ENCODE data around the gene DLG2.
"Not testable (repeated sequence)": the region's sequence is repeated elsewhere in the genome, so short reads cannot be mapped to it uniquely, and the experiment has no call there.

DLG2 gene

DNA sequence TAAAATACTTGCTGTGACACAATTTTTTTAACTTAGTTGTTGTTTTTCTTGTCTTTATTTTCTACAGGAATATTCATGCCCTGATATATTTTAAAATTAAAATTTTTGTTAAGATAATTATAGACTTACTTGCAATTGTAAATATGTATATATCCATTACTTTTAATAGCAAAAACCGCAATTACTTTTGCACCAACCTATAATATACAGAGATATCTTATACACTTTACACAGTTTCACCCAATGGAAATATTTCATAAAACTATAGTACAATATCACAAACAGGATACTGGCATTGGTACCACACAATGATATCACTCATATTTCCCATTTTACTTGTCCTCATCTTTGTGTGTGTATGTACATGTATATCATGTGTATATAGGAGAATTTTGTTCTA is 188.8 kb downstream of the DLG2 start:
- no peak for DNase-seq

DNA sequence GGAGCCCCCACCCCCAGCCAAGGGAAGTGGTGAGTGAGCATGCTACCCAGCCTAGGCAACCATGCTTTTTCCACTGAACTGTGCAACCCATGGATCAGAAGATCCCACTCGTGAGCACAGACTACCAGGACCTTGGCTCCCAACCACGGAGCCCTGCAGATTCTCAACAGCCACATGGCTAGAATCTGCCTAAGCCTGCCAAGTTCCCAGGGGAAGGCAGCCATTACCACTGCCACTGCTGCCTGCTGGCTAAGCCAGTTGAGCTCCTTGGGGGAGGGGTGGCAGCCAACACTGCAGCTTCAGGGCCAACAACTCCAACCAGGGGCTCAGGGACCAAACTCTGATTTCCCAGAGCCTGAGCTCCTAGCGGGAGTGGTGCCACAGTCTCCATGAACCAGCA is 195.8 kb downstream of the DLG2 start:
- no peak for DNase-seq

DNA sequence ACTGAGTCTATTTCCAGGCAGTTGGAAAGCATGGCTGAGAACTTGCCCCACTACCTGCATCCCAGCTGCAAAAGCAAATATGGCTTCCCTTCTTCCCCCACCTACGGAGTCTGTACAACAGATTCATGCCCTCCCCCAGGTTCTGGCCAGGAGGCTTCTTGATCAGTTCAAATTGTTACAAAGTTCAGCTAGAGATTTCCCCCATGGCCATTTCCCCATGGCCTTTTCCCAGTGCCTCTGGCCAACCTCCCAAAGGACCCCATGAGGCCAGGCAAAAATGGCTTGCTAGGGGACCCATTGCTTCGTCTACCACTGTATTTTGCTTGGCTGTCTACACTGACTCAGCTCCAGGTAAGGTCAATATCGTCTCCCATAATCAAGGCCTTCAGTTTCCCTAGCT is 203.3 kb downstream of the DLG2 start:
- DNase-seq = no peak

DNA sequence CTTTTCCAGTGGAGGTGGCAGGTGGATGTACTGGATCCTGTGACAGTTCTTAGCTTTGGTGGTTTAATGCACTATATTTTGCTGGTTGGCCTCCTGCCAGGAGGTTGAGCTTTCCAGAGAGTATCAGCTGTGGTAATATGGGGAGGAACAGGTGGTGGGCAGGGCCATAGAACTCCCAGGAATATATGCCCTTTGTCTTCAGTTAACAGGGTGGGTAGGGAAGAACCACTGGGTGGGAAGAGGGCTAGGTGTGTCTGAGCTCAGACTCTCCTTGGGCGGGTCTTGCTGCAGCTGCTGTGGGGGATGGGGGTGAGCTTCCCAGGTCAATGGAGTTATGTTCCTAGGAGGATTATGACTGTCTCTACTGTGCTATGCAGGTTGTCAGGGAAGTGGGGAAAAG is 203.8 kb downstream of the DLG2 start:
- DNase-seq = no peak

DNA sequence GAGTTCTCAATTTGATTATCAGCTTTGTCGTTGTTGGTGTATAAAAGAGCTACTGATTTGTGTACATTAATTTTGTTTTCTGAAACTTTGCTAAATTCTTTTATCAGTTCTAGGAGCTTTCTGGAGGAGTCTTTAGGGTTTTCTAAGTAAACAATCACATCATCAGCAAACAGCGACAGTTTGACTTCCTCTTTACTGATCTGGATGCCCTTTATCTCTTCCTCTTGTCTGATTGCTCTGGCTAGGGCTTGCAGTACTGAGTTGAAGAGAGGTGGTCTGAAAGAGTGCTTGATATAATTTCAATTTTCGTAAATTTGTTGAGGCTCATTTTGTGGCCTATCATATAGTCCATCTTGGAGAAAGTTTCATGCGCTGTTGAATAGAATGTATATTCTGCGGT is 213.0 kb downstream of the DLG2 start:
- DNase-seq = no peak

DNA sequence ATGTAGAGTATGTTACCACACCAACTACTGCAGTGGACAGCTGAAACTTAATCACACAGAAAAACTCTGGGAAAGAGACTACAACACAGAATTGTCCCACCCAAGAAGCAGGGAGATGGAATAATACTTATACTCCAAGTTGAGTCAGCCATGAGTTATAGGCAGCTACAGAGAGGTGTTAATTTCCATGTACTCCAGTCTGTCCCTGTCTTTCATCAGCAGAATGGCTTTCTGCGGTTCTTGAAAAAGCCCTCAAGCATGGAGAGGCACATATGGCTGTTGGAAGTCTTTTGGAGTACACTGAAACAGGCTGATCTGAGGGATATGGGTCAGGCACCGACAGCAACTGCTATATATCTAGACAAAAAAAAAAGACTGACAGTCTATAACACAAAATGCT is 219.5 kb downstream of the DLG2 start:
- no peak for DNase-seq

DNA sequence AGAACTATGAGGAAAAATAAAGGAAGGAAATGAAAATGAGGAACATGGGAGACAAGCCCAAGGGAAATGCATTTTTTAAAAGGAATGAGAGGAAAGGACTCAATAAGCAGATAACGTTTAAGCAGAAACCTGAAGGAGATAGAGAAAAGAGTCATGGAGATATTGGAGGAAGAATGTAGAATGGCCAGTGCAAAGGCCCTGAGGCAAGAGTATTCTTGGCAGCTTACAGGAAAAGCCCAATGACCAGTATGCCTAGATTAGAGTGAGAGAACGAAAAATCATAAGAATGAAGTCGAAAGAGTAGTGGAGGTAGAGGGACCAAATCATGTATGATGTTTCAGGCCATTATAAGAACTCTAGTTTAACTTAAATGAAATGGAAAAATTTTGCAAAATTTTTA is 220.3 kb downstream of the DLG2 start:
- no peak for DNase-seq

DNA sequence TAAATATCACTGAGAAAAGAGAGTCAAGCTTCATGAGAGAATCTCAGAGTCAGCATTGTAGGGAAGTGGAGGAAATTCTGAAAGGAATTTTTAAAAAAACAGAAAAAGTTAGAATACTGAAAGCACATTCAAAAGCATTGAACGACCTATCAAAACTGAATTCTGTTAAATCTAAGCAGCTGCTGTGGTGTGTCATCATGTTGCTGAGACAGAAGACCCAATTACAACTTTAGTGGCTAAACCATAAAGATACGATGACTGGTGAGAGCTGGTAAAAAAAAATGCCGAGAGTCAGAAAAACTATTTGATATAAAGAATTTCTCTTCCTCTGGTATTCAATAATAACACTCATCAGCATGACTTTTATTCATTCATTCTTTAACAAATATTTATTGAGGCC is 220.8 kb downstream of the DLG2 start:
- no peak for DNase-seq

DNA sequence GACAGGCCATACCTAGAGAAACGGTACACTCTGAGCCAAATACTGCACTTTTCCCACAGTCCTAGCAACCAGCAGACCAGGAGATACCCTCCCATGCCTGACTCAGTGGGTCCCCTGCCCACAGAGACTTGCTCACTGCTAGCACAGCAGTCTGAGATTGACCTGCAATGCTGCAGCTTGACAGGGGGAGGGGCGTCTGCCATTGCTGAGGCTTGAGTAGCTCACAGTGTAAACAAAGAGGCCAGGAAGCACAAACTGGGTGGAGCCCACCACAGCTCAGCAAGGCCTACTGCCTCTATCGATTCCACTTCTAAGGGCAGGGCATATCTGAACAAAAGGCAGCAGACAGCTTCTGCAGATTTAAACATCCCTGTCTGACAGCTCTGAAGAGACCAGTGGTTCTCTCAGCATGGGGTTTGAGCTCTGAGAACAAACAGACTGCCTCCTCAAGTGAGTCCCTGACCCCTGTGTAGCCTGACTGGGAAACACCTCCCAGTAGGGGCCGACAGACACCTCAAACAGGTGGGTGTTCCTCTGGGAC is 231.6 kb downstream of the DLG2 start:
- not testable (repeated sequence) for DNase-seq

DNA sequence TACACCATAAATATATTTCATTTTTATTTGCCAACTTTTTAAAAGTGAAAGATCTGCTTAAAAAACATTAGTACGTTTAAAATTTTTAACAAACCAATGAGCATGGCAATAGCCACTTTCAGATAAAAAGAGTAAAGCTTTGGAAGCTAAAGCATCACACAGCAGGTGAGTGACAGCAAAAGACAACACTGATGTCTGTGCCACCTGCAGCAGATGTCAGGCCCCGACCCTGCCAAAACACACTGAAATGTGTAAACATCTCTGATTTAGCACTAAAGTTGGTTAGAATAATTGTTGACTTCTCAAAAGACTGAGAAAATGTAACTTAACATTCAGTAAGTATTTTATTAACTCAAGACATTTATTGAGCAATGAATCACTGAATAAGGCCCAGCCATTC is 232.9 kb downstream of the DLG2 start:
- no peak for DNase-seq

DNA sequence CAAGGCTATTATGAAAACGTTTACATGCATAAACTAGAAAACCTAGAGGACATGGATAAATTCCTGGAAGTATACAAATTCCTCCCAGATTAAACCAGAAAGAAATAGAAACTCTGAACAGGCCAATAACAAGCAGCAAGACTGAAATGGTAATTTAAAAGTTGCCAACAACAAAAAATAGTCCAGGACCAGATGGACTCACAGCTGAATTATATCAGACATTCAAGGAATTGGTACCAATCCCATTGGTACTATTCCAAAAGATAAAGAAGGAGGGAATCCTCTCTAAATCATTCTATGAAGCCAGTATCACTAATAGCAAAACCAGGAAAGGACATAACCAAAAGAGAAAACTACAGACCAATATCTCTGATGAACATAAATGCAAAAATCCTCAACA is 236.0 kb downstream of the DLG2 start:
- no peak for DNase-seq

DNA sequence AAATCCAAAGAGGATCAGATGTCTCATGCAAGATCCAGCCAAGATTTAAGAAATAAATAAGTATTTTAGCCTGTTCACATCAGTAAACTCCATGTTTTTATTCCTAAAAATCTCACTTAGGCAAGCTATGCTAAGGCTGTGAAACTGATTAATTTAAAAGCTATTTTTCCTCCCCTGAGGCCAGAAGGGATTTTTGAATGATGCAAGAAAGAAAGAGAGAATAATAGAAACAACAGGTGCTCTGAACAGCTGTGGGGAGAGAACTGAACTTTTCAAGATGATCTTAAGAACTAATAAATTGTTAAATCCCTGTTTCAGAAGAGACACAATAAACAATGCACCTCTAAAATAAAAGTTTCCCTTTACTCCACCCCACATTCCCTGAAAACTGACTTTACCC is 241.6 kb downstream of the DLG2 start:
- no peak for DNase-seq

DNA sequence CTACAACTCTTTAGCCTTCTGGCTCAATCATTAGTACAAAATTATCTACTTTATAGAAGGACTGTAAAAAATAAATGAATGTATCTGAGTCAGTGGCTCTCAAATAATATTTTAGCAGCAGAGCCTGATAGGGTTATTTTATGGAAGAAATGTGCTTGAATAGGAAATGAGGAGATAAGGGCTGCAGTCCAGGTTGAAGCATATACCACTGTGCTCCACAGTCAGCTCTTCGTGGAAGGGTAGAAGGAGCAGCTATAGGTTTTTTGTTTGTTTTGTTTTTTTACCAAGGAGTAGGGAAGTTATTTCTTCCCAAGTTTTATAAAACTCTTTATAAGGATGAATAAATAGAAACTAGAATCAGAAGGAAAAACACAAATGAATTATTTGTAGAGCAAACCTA is 242.0 kb downstream of the DLG2 start:
- DNase-seq = no peak

DNA sequence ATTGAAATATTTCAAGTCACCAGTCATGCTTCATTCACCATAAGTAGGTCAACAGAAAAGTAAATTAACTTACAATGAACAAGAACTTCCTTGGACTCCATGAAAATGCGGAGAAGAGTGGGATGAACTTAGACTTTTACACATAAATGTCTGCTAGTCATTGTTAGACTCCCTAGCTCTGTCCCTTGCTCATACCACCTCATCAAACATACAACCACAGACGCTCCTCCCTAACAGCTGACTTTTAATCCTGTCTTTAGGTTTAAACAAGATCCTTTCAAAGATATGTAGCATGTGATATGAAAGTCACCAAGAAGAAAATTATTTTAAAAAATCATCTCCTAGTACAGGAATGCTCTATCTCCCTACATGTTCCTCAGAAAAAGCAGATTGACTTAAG is 248.1 kb downstream of the DLG2 start:
- DNase-seq = no peak

DNA sequence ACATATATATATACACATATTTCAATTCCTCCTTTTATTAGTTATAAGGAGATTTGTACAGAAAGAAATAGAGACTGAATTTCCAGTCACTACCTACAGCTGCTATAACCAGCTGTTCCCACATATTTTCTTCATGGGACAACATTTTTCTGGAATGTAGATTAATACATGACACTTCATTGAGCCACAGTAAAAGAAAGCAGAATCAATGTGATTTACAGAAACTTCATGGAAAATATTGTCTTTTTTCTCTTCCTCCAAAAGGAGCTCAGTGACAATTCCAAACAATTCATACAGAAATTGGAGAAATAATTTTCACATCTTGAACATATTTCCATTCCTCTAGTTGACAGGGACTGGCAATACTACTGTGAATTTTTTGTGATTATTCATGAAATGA is 249.2 kb downstream of the DLG2 start:
- no peak for DNase-seq

DNA sequence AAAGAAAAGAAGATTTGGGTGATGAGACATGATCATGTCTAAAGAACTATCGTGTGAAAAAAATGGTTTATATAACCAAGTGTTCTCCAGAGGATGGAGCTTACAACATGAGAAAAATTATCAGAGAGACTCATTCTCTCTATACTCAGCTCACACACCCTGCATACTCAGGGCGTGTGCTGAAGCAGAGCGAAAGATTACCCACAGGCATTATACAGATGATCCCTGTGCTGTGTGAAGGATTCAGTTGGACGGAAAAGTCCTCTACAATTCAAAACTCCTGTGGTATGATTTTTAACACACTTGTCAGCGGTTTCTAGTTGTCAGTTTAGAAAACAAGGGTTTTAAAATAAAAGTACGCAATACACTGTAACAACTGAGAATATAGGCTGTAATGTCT is 267.3 kb downstream of the DLG2 start:
- DNase-seq = no peak

DNA sequence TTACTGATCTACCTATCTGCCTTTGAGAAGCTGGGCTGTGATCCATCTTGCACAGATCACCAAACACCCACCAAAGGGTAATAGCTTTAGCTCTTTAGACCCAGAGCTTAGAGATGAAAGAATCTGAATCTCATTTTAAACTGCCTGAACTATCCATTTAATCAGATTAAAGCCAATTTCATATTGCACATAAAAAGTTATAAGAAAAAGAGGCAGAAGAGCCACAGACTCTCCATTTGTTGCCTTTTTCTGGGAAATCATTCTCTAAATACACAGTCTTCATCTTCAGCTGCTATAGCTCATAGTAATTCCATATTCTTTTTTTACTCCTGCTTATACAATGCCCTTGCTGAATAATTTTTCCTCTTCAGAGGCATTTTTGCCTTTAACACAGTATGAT is 271.2 kb downstream of the DLG2 start:
- DNase-seq = no peak

DNA sequence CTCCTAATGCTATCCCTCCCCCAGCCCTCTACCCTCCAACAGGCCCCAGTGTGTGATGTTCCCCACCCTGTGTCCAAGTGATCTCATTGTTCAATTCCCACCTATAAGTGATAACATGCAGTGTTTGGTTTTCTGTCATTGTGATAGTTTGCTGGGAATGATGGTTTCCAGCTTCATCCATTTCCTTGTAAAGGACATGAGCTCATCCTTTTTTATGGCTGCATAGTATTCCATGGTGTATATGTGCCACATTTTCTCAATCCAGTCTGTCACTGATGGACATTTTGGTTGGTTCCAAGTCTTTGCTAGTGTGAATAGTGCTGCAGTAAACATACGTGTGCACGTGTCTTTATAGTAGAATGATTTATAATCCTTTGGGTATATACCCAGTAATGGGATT is 277.6 kb downstream of the DLG2 start:
- not testable (repeated sequence) for DNase-seq

DNA sequence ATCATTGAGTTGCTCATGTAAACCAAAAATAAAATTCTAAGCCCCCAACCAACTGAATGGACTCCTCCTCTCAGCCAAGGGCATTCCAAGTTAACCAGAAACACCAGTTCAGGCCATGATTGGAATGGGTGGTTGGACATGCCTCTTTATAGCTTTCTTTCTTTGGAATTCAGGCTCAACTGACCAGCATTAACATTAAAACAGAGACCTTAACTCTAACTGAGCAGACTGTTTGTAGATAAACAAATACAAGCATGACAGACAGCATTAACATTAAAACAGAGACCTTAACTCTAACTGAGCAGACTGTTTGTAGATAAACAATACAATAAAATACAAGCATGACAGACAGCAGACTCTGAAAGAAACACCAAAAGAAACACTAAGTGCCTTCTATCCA is 278.2 kb downstream of the DLG2 start:
- DNase-seq = no peak

DNA sequence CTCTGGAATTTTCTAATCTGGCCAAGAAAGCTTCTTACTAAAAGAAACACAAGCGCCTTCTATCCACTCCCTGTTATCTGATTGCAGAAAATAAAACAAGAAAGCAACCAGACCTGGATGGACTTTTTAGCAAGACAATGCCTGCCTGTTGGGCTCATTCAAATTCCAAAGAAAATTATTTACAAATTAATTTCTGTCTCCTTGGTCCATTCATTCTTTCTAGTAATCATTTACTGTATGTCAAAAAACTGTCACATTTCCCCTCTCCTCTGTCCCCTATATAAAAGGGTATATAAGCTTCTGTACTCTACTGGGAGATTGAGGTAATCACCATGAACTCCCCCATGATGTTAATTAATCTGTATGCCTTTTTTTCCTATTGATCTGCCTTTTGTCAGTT is 279.9 kb downstream of the DLG2 start:
- DNase-seq = no peak

DNA sequence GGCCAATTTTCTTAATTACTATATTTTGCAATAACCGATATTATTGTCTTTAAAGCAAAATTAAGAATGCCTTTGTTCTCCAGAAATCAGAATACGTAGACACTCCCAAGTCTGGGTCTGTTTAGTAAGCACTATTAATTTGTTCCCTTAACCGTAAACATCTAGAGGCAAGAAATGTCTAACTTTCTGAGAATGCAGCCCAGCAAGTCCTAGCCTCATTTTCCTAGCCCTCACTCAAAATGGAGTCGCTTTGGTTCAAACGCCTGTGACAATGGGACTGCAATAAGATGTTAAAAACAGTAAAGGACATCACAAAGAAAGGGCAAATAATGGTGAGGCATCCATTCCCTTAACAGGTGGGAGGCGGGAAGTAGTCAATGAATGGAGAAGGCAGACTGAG is 280.7 kb downstream of the DLG2 start:
- DNase-seq = no peak

DNA sequence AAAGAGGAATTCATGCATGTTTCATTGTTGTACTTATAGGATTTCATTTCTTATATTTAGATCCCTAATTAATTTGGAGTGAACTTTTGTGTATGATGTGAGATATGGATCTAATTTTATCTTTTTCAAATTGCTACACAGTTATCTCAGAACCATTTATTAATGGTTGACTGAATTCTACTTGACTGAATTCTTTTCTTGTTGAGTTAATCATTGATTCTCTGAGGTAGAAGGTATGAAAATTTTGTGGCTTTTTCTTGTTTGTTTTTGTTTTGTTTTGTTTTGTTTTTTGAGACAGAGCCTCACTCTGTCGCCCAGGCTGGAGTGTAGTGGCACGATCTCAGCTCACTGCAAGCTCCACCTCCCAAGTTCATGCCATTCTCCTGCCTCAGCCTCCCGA is 286.3 kb downstream of the DLG2 start:
- not testable (repeated sequence) for DNase-seq

DNA sequence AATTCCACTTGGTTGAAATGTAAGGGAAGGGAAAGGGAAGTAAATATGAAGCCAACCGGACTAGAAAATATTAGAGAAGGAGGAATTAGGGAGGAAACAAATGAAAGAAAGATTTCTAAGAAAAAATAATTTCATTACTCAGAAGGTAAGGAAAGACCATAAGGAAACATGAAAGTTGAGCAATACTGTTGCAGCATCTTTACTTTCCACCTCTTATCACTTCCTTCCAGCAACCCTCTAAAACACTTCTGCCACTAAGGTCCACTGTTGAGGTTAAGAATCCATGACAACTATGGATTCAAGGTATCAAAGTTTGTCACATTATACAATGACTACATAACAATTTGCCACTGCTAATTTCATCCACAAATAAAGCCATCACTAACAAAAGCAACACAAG is 308.6 kb downstream of the DLG2 start:
- DNase-seq = no peak

DNA sequence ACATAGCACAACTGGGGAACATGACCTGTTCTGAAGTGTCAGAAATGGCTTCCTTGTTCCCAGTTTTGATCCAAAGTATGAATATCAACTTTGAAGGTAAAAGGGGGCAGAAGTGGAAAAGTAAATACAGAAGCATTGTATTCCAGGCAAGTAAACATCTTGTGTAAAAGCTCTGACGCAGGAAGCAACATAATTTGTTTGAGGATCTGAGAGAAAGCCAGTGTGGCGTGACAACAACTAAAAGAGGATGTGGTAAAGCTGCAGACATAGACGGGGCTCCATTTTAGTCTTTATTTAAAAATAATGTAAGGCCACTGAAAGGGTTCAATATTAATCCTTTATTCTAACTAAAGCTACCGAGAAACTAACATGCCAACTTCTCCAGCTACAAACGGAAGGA is 310.2 kb downstream of the DLG2 start:
- DNase-seq = peak; percentile 4 to 30

DNA sequence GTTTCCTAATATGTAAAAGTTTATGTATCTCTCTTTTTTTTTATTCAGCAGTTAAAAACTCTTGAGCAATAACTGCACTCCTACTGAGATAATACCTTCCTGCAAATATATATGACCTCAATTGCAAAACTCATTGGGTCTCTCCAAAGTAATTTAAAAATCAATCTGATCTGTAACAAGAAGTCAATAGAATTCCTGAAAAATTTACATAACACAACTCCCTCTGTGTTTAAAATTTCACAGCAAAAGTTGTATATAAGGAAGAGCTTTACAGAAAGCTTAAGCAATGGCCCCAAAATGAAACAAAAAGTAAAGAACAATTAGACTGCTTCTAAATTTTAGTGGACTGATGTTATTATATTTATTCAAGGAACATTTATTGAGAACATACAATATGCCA is 313.4 kb downstream of the DLG2 start:
- no peak for DNase-seq

DNA sequence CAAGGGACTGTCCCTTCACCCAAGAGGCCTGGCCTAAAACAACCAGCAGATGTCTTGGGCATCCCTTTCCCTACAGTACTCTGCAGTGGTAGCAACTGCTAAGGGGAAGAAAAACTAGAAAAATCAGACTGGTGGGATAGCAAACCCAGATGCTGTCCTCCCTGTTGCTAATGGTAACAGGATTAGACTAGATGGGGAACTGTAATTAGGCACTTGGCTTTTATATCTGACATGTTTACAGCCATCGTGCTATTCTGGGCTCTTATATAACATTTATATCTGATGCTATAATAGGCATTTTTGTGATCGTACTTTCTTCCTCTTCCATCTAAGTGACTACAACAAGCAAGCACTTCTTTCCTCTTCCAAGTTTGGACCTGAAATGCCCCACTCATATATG is 316.7 kb downstream of the DLG2 start:
- DNase-seq = no peak

Data from CD4-positive, alpha-beta T cell treated with Interleukin-4 for 1 hour (primary cell).